ENCODE data around the gene DGKI.
A peak's percentile ranks its signal among the peaks of the same experiment; 100 is the strongest.

The DGKI gene

DNA sequence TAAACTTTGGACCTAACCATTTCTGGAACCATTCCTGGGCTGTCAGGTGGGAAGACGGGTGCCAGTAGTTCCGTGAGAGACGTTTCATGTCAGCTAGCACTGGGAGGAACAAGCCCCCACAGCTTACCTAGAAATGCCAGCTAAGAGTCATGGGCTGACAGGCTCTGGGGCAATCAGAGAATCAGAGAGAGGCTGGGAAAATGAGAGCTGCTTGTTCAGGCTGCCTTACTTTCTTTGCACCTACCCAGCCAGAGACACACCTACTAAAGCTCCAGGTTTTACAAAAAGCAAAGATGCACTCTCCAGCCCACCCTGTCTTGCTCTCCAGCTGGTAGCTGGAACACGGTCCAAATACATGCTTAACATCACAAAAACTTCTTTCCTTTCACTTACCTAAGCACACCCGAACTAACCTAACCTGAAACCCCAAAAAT is 503.9 kb downstream of the DGKI start:
- H3K4me3 ChIP-seq (ENCODE audit: insufficient read depth in 1 of 2, low read depth in 1 of 2, low read length in 2 of 2) = peak overlapping the region in 1 of 2 experiments; percentile 83

DNA sequence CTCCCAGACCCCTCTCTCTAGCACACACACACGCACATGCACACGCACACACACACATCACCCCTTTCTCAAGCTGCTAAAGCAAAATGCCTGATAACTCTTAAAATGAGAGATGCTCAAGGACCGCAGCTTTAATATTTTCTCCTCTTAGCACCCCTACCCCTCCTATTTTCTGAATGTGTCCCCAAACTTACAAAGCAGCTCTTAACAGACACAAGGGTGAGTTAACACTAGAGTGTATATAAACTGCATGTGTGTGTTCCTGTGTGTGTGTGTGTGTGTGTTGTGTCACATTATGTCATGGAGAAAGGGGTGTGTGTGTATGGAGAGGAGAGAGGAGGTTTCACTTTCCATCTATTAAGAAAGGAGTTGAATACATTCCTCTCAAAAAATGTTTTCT is 504.5 kb downstream of the DGKI start:
- no peak overlapping the region for H2BK120ac ChIP-seq (ENCODE audit: low read depth, low read length)
- no peak overlapping the region for H3K9ac ChIP-seq (ENCODE audit: low read length)
- H2BK12ac ChIP-seq (ENCODE audit: low read length in 2 of 2) = no peak overlapping the region
- H3K4ac ChIP-seq (ENCODE audit: low read depth in 1 of 2, low read length in 2 of 2) = no peak overlapping the region
- H3K4me2 ChIP-seq (ENCODE audit: low read length, poor library complexity, severe bottlenecking) = no peak overlapping the region
- peak; percentile 43 for DNase-seq
- peaks cover 0 to 10% of the 10 kb centered on the region in 2 experiments for H3K27me3 ChIP-seq (ENCODE audit: control insufficient read depth in 1 of 2, insufficient read depth in 1 of 2, low read length in 2 of 2)
- H3K9me3 ChIP-seq (ENCODE audit: control insufficient read depth, low read length) = no peaks in the 10 kb centered on the region
- H3K18ac ChIP-seq (ENCODE audit: low read depth in 1 of 2, low read length in 2 of 2) = no peak overlapping the region
- no peak overlapping the region for H3K23ac ChIP-seq (ENCODE audit: low read length in 2 of 2)
- H2AK5ac ChIP-seq (ENCODE audit: low read length, severe bottlenecking) = no peak overlapping the region
- H3K79me1 ChIP-seq (replicated peaks; ENCODE audit: low read length, poor library complexity, severe bottlenecking) = no peaks in the 10 kb centered on the region
- H2AFZ ChIP-seq (ENCODE audit: low read depth, low read length) = no peak overlapping the region
- WGBS = 71% methylated on average over 3 of the region's 3 CpGs
- H2BK5ac ChIP-seq (ENCODE audit: low read depth, low read length, poor library complexity, severe bottlenecking) = no peak overlapping the region
- H3K14ac ChIP-seq (ENCODE audit: low read length in 2 of 2) = no peak overlapping the region
- H3K36me3 ChIP-seq (ENCODE audit: control insufficient read depth in 1 of 2, insufficient read depth in 2 of 2, low read depth in 1 of 2, low read length in 2 of 2) = no peaks in the 10 kb centered on the region
- H4K91ac ChIP-seq (ENCODE audit: low read length) = no peak overlapping the region
- H3K4me1 ChIP-seq (ENCODE audit: control insufficient read depth, insufficient read depth, low read depth, low read length) = peaks cover 4% of the 10 kb centered on the region
- no peak overlapping the region for H3K4me3 ChIP-seq (ENCODE audit: insufficient read depth in 1 of 2, low read depth in 1 of 2, low read length in 2 of 2)
- H4K8ac ChIP-seq (ENCODE audit: low read length) = no peak overlapping the region
- no peak overlapping the region for H2BK15ac ChIP-seq (ENCODE audit: low read depth, poor library complexity, severe bottlenecking)
- no peak overlapping the region for H3K27ac ChIP-seq (ENCODE audit: low read length, poor library complexity, severe bottlenecking)

More for the DNA sequence above, 503.9 kb downstream of the DGKI start:
- no peak overlapping the region for H3K14ac ChIP-seq (ENCODE audit: low read length in 2 of 2)
- H2BK15ac ChIP-seq (ENCODE audit: low read depth, poor library complexity, severe bottlenecking) = no peak overlapping the region
- H4K91ac ChIP-seq (ENCODE audit: low read length) = no peak overlapping the region
- peaks cover 0 to 10% of the 10 kb centered on the region in 2 experiments for H3K27me3 ChIP-seq (ENCODE audit: control insufficient read depth in 1 of 2, insufficient read depth in 1 of 2, low read length in 2 of 2)
- no peaks in the 10 kb centered on the region for H3K36me3 ChIP-seq (ENCODE audit: control insufficient read depth in 1 of 2, insufficient read depth in 2 of 2, low read depth in 1 of 2, low read length in 2 of 2)
- no peak overlapping the region for H2AFZ ChIP-seq (ENCODE audit: low read depth, low read length)
- H4K8ac ChIP-seq (ENCODE audit: low read length) = no peak overlapping the region
- H2BK12ac ChIP-seq (ENCODE audit: low read length in 2 of 2) = no peak overlapping the region
- peak; percentile 5 for DNase-seq
- H3K23ac ChIP-seq (ENCODE audit: low read length in 2 of 2) = no peak overlapping the region
- no peak overlapping the region for H3K27ac ChIP-seq (ENCODE audit: low read length, poor library complexity, severe bottlenecking)
- H3K9me3 ChIP-seq (ENCODE audit: control insufficient read depth, low read length) = no peaks in the 10 kb centered on the region
- H2BK5ac ChIP-seq (ENCODE audit: low read depth, low read length, poor library complexity, severe bottlenecking) = no peak overlapping the region
- peaks cover 4% of the 10 kb centered on the region for H3K4me1 ChIP-seq (ENCODE audit: control insufficient read depth, insufficient read depth, low read depth, low read length)
- H3K9ac ChIP-seq (ENCODE audit: low read length) = peak overlapping the region; percentile 73
- 26% methylated on average over 5 of the region's 5 CpGs for WGBS
- no peak overlapping the region for H3K4ac ChIP-seq (ENCODE audit: low read depth in 1 of 2, low read length in 2 of 2)
- H2AK5ac ChIP-seq (ENCODE audit: low read length, severe bottlenecking) = no peak overlapping the region
- no peaks in the 10 kb centered on the region for H3K79me1 ChIP-seq (replicated peaks; ENCODE audit: low read length, poor library complexity, severe bottlenecking)
- peak overlapping the region; percentile 94 for H3K4me2 ChIP-seq (ENCODE audit: low read length, poor library complexity, severe bottlenecking)
- no peak overlapping the region for H3K18ac ChIP-seq (ENCODE audit: low read depth in 1 of 2, low read length in 2 of 2)
- H2BK120ac ChIP-seq (ENCODE audit: low read depth, low read length) = no peak overlapping the region

DNA sequence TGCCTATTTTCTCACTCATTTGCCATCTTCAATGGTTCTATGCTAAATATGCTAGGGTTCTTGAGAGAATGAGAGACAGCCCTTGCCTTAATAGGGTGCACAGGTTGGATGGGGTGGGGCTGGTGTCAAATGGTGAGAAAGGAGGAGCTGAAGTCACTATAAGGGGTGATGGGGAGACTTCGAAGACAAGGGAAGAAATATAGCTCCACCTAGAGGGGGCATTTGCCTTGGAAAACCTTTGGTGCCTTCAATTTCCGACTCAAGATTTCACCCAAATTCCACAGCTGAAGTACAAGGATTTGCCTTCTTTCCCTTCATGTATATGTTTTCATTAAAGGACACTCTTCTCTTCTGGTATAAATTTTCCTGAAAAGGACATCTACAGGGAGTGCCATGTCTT is 508.9 kb downstream of the DGKI start:
- Histone ChIP-seq H3K23ac (ENCODE audit: low read length in 2 of 2) (no peak overlapping the region), H2BK12ac (ENCODE audit: low read length in 2 of 2) (no peak overlapping the region), H3K27me3 (ENCODE audit: control insufficient read depth in 1 of 2, insufficient read depth in 1 of 2, low read length in 2 of 2) (no peaks in the 10 kb centered on the region), H3K14ac (ENCODE audit: low read length in 2 of 2) (peak overlapping the region in 1 of 2 experiments; percentile 32), H3K4me1 (ENCODE audit: control insufficient read depth, insufficient read depth, low read depth, low read length) (no peaks in the 10 kb centered on the region), H3K18ac (ENCODE audit: low read depth in 1 of 2, low read length in 2 of 2) (no peak overlapping the region), H3K4me2 (ENCODE audit: low read length, poor library complexity, severe bottlenecking) (no peak overlapping the region), H2AK5ac (ENCODE audit: low read length, severe bottlenecking) (no peak overlapping the region), H3K36me3 (ENCODE audit: control insufficient read depth in 1 of 2, insufficient read depth in 2 of 2, low read depth in 1 of 2, low read length in 2 of 2) (no peaks in the 10 kb centered on the region), H3K27ac (ENCODE audit: low read length, poor library complexity, severe bottlenecking) (no peak overlapping the region), H4K91ac (ENCODE audit: low read length) (no peak overlapping the region), H3K79me1 (replicated peaks; ENCODE audit: low read length, poor library complexity, severe bottlenecking) (no peaks in the 10 kb centered on the region), H3K4ac (ENCODE audit: low read depth in 1 of 2, low read length in 2 of 2) (no peak overlapping the region), H4K8ac (ENCODE audit: low read length) (no peak overlapping the region), H3K9me3 (ENCODE audit: control insufficient read depth, low read length) (no peaks in the 10 kb centered on the region), H2BK5ac (ENCODE audit: low read depth, low read length, poor library complexity, severe bottlenecking) (no peak overlapping the region), H2AFZ (ENCODE audit: low read depth, low read length) (no peak overlapping the region), H2BK120ac (ENCODE audit: low read depth, low read length) (no peak overlapping the region), H2BK15ac (ENCODE audit: low read depth, poor library complexity, severe bottlenecking) (no peak overlapping the region), H3K9ac (ENCODE audit: low read length) (no peak overlapping the region), H3K4me3 (ENCODE audit: insufficient read depth in 1 of 2, low read depth in 1 of 2, low read length in 2 of 2) (no peak overlapping the region)
- no peak for DNase-seq
- WGBS = 50% methylated on average over 1 of the region's 2 CpGs

DNA sequence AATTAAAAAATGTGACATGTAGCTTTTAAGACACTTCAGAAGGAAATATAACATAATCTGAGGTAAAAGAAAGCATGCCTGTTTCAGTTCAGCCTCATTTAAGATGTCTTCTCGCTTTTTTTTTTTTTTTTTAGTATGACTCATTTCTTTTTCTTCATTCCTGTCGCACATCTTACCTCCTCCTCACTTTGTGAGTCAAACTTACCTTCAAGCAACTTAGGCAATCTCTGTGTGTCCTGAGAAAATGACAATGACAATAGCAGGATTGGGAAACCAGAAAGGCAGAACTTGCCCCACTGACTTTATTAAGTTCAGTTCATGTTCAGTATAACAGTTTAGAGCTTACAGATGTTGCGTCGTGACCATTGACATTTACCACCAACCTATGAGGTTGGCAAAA is 511.0 kb downstream of the DGKI start:
- Histone ChIP-seq H2AK5ac (ENCODE audit: low read length, severe bottlenecking) (no peak overlapping the region), H3K27ac (ENCODE audit: low read length, poor library complexity, severe bottlenecking) (no peak overlapping the region), H2BK5ac (ENCODE audit: low read depth, low read length, poor library complexity, severe bottlenecking) (no peak overlapping the region), H3K27me3 (ENCODE audit: control insufficient read depth in 1 of 2, insufficient read depth in 1 of 2, low read length in 2 of 2) (no peaks in the 10 kb centered on the region), H3K18ac (ENCODE audit: low read depth in 1 of 2, low read length in 2 of 2) (no peak overlapping the region), H3K4ac (ENCODE audit: low read depth in 1 of 2, low read length in 2 of 2) (no peak overlapping the region), H3K4me2 (ENCODE audit: low read length, poor library complexity, severe bottlenecking) (no peak overlapping the region), H3K23ac (ENCODE audit: low read length in 2 of 2) (no peak overlapping the region), H3K9ac (ENCODE audit: low read length) (no peak overlapping the region), H3K36me3 (ENCODE audit: control insufficient read depth in 1 of 2, insufficient read depth in 2 of 2, low read depth in 1 of 2, low read length in 2 of 2) (no peaks in the 10 kb centered on the region), H4K8ac (ENCODE audit: low read length) (no peak overlapping the region), H3K4me1 (ENCODE audit: control insufficient read depth, insufficient read depth, low read depth, low read length) (no peaks in the 10 kb centered on the region), H2AFZ (ENCODE audit: low read depth, low read length) (no peak overlapping the region), H3K9me3 (ENCODE audit: control insufficient read depth, low read length) (no peaks in the 10 kb centered on the region), H2BK120ac (ENCODE audit: low read depth, low read length) (no peak overlapping the region), H2BK15ac (ENCODE audit: low read depth, poor library complexity, severe bottlenecking) (no peak overlapping the region), H3K14ac (ENCODE audit: low read length in 2 of 2) (no peak overlapping the region), H2BK12ac (ENCODE audit: low read length in 2 of 2) (no peak overlapping the region), H4K91ac (ENCODE audit: low read length) (no peak overlapping the region), H3K79me1 (replicated peaks; ENCODE audit: low read length, poor library complexity, severe bottlenecking) (no peaks in the 10 kb centered on the region), H3K4me3 (ENCODE audit: insufficient read depth in 1 of 2, low read depth in 1 of 2, low read length in 2 of 2) (no peak overlapping the region)
- WGBS = 93% methylated on average over 4 of the region's 4 CpGs
- DNase-seq = no peak
